ENCODE results near the gene FXYD7.
"Not testable (repeated sequence)": the region's sequence is repeated elsewhere in the genome, so short reads cannot be mapped to it uniquely, and the experiment has no call there.

The FXYD7 gene

GRCh38 chr19:35100588-35101533 is 42.2 kb upstream of the FXYD7 start:
- H3K79me2 ChIP-seq (ENCODE audit: control insufficient read depth, insufficient read depth, low read length, poor library complexity) = no peaks in the 10 kb centered on the region
- H2AFZ ChIP-seq (ENCODE audit: insufficient read depth, low read length, poor library complexity) = no peak overlapping the region
- H3K4ac ChIP-seq (ENCODE audit: low read depth, low read length) = no peak overlapping the region
- H3K4me1 ChIP-seq (ENCODE audit: control insufficient read depth in 1 of 2, insufficient read depth in 2 of 2, low read length in 2 of 2) = no peaks in the 10 kb centered on the region
- H2BK12ac ChIP-seq (ENCODE audit: low read length) = no peak overlapping the region
- H3K18ac ChIP-seq (ENCODE audit: low read length) = no peak overlapping the region
- no peak overlapping the region for H2BK120ac ChIP-seq (ENCODE audit: insufficient read depth, low read length, poor library complexity)
- H3K27me3 ChIP-seq (ENCODE audit: insufficient read depth, low read length) = no peaks in the 10 kb centered on the region
- H3K36me3 ChIP-seq (ENCODE audit: control insufficient read depth in 1 of 2, insufficient read depth in 2 of 2, low read length in 2 of 2) = no peaks in the 10 kb centered on the region
- H3K4me2 ChIP-seq (ENCODE audit: low read length) = no peak overlapping the region
- no peak overlapping the region for H3K23ac ChIP-seq (ENCODE audit: low read length)
- no peak overlapping the region for H3K27ac ChIP-seq (ENCODE audit: low read depth, low read length)
- no peak for DNase-seq
- H4K8ac ChIP-seq (ENCODE audit: low read depth, low read length) = no peak overlapping the region
- H2AK5ac ChIP-seq (ENCODE audit: low read length) = no peak overlapping the region
- WGBS (ENCODE audit: extremely low coverage, insufficient coverage, insufficient read length) = no CpG with 5 or more reads among the region's 16 CpGs
- H2BK5ac ChIP-seq (ENCODE audit: low read depth, low read length, poor library complexity) = no peak overlapping the region
- no peaks in the 10 kb centered on the region for H3K79me1 ChIP-seq (ENCODE audit: low read length)
- peaks cover 3% of the 10 kb centered on the region for H3K9me3 ChIP-seq (ENCODE audit: insufficient read depth, low read depth, low read length)
- no peak overlapping the region for H3K14ac ChIP-seq (ENCODE audit: low read length)
- H4K12ac ChIP-seq (ENCODE audit: low read depth, low read length) = no peak overlapping the region
- H3K4me3 ChIP-seq (ENCODE audit: low read depth, low read length) = no peak overlapping the region
- no peak overlapping the region for H3K9ac ChIP-seq (ENCODE audit: low read length)
- no peak overlapping the region for H4K91ac ChIP-seq (ENCODE audit: low read depth, low read length)

GRCh38 chr19:35101949-35102348 is 41.1 kb upstream of the FXYD7 start:
- not testable (repeated sequence) for H3K27ac ChIP-seq (ENCODE audit: low read depth, low read length); H3K36me3 ChIP-seq (ENCODE audit: control insufficient read depth in 1 of 2, insufficient read depth in 2 of 2, low read length in 2 of 2); H3K18ac ChIP-seq (ENCODE audit: low read length); H3K14ac ChIP-seq (ENCODE audit: low read length); H4K91ac ChIP-seq (ENCODE audit: low read depth, low read length); H3K4me2 ChIP-seq (ENCODE audit: low read length); H2BK5ac ChIP-seq (ENCODE audit: low read depth, low read length, poor library complexity); H2AK5ac ChIP-seq (ENCODE audit: low read length); H2BK120ac ChIP-seq (ENCODE audit: insufficient read depth, low read length, poor library complexity); H3K79me1 ChIP-seq (ENCODE audit: low read length); H4K8ac ChIP-seq (ENCODE audit: low read depth, low read length); H3K9ac ChIP-seq (ENCODE audit: low read length); H2AFZ ChIP-seq (ENCODE audit: insufficient read depth, low read length, poor library complexity); H3K23ac ChIP-seq (ENCODE audit: low read length); H3K79me2 ChIP-seq (ENCODE audit: control insufficient read depth, insufficient read depth, low read length, poor library complexity); H3K4me3 ChIP-seq (ENCODE audit: low read depth, low read length); DNase-seq; H3K4me1 ChIP-seq (ENCODE audit: control insufficient read depth in 1 of 2, insufficient read depth in 2 of 2, low read length in 2 of 2); H3K27me3 ChIP-seq (ENCODE audit: insufficient read depth, low read length); H3K9me3 ChIP-seq (ENCODE audit: insufficient read depth, low read depth, low read length); H3K4ac ChIP-seq (ENCODE audit: low read depth, low read length); H2BK12ac ChIP-seq (ENCODE audit: low read length); H4K12ac ChIP-seq (ENCODE audit: low read depth, low read length)
- no CpG with 5 or more reads among the region's 10 CpGs for WGBS (ENCODE audit: extremely low coverage, insufficient coverage, insufficient read length)

- not testable (repeated sequence) for H3K36me3 ChIP-seq (ENCODE audit: control insufficient read depth in 1 of 2, insufficient read depth in 2 of 2, low read length in 2 of 2); DNase-seq; H3K27ac ChIP-seq (ENCODE audit: low read depth, low read length); H4K91ac ChIP-seq (ENCODE audit: low read depth, low read length); H3K9me3 ChIP-seq (ENCODE audit: insufficient read depth, low read depth, low read length); H3K4me2 ChIP-seq (ENCODE audit: low read length); H3K79me2 ChIP-seq (ENCODE audit: control insufficient read depth, insufficient read depth, low read length, poor library complexity); H2BK120ac ChIP-seq (ENCODE audit: insufficient read depth, low read length, poor library complexity); H3K14ac ChIP-seq (ENCODE audit: low read length); H2AK5ac ChIP-seq (ENCODE audit: low read length); H3K4ac ChIP-seq (ENCODE audit: low read depth, low read length); H3K27me3 ChIP-seq (ENCODE audit: insufficient read depth, low read length); H2BK5ac ChIP-seq (ENCODE audit: low read depth, low read length, poor library complexity); H3K4me1 ChIP-seq (ENCODE audit: control insufficient read depth in 1 of 2, insufficient read depth in 2 of 2, low read length in 2 of 2); H2AFZ ChIP-seq (ENCODE audit: insufficient read depth, low read length, poor library complexity); H3K18ac ChIP-seq (ENCODE audit: low read length); H3K4me3 ChIP-seq (ENCODE audit: low read depth, low read length); H4K12ac ChIP-seq (ENCODE audit: low read depth, low read length); H4K8ac ChIP-seq (ENCODE audit: low read depth, low read length); H3K9ac ChIP-seq (ENCODE audit: low read length); H3K23ac ChIP-seq (ENCODE audit: low read length); H2BK12ac ChIP-seq (ENCODE audit: low read length); H3K79me1 ChIP-seq (ENCODE audit: low read length)
- no CpG with 5 or more reads among the region's 10 CpGs for WGBS (ENCODE audit: extremely low coverage, insufficient coverage, insufficient read length)
These were observed 39.4 kb upstream of the FXYD7 start for GRCh38 chr19:35103614-35104013.

- H3K27ac ChIP-seq (ENCODE audit: low read depth, low read length) = no peak overlapping the region
- no peaks in the 10 kb centered on the region for H3K27me3 ChIP-seq (ENCODE audit: insufficient read depth, low read length)
- no peak overlapping the region for H2BK5ac ChIP-seq (ENCODE audit: low read depth, low read length, poor library complexity)
- H3K4me3 ChIP-seq (ENCODE audit: low read depth, low read length) = no peak overlapping the region
- H3K9me3 ChIP-seq (ENCODE audit: insufficient read depth, low read depth, low read length) = peaks cover 6% of the 10 kb centered on the region
- no peak overlapping the region for H2BK120ac ChIP-seq (ENCODE audit: insufficient read depth, low read length, poor library complexity)
- H4K8ac ChIP-seq (ENCODE audit: low read depth, low read length) = no peak overlapping the region
- no peak overlapping the region for H3K4me2 ChIP-seq (ENCODE audit: low read length)
- no peak overlapping the region for H3K4ac ChIP-seq (ENCODE audit: low read depth, low read length)
- H3K79me2 ChIP-seq (ENCODE audit: control insufficient read depth, insufficient read depth, low read length, poor library complexity) = no peaks in the 10 kb centered on the region
- no peak overlapping the region for H4K12ac ChIP-seq (ENCODE audit: low read depth, low read length)
- H3K14ac ChIP-seq (ENCODE audit: low read length) = no peak overlapping the region
- no peak overlapping the region for H2AK5ac ChIP-seq (ENCODE audit: low read length)
- no peaks in the 10 kb centered on the region for H3K79me1 ChIP-seq (ENCODE audit: low read length)
- no peak overlapping the region for H2BK12ac ChIP-seq (ENCODE audit: low read length)
- no peak overlapping the region for H3K18ac ChIP-seq (ENCODE audit: low read length)
- no peak overlapping the region for H4K91ac ChIP-seq (ENCODE audit: low read depth, low read length)
- H3K36me3 ChIP-seq (ENCODE audit: control insufficient read depth in 1 of 2, insufficient read depth in 2 of 2, low read length in 2 of 2) = no peaks in the 10 kb centered on the region
- no peak for DNase-seq
- no peak overlapping the region for H3K9ac ChIP-seq (ENCODE audit: low read length)
- no peak overlapping the region for H2AFZ ChIP-seq (ENCODE audit: insufficient read depth, low read length, poor library complexity)
- H3K23ac ChIP-seq (ENCODE audit: low read length) = no peak overlapping the region
- WGBS (ENCODE audit: extremely low coverage, insufficient coverage, insufficient read length) = no CpG with 5 or more reads among the region's 11 CpGs
- H3K4me1 ChIP-seq (ENCODE audit: control insufficient read depth in 1 of 2, insufficient read depth in 2 of 2, low read length in 2 of 2) = no peaks in the 10 kb centered on the region
These were observed 38.7 kb upstream of the FXYD7 start for GRCh38 chr19:35104361-35104760.

Data from trophoblast cell (in vitro differentiated cells and primary cell).